CD4-positive, alpha-beta T cell treated with Interferon gamma for 1 hour (primary cell): ENCODE measurements around the gene ERC2.

Source experiments
- DNase-seq: peaks from one replicate; pipeline ENCODE4 v3.0.0-alpha.2; 2020

ERC2 gene

DNA sequence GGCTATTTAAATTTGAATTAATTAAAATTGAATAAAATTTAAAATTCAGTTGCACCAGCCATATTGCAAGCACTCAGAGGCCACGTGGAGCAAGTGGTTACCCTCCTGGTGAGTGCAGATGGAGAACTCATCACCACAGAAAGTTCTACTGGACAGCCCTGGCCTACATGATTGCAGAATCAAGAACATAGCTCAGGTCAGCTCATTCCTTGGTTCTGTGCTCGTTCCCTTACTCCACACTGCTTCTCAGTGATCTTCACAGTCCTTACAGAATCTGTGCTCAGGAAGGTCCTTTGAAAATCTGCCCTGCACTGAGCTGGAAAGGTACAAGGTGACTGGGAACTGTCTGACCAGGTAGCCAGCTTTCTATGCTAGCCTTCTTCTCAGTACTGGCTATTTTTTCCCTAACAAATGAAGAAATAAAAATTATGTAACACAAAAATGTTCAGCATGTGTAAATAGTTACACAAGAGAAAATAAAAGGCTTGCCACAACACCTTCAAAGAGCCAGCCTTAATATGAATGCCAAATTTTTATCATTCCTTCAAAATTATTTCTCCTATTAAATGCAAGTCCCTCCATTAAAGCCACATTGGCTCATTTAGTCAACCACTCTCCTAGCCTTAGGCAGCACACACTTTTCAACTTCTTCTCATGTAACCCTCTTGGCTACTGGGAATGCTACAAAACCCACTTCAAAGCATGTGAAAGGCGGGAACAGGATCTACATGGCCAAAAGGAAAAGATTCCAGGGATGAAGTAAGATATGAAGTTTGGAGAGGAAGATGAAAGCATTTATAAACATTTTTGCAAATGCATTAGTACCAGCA lies 654.8 kb downstream of the ERC2 start:
- DNase-seq = no peak

DNA sequence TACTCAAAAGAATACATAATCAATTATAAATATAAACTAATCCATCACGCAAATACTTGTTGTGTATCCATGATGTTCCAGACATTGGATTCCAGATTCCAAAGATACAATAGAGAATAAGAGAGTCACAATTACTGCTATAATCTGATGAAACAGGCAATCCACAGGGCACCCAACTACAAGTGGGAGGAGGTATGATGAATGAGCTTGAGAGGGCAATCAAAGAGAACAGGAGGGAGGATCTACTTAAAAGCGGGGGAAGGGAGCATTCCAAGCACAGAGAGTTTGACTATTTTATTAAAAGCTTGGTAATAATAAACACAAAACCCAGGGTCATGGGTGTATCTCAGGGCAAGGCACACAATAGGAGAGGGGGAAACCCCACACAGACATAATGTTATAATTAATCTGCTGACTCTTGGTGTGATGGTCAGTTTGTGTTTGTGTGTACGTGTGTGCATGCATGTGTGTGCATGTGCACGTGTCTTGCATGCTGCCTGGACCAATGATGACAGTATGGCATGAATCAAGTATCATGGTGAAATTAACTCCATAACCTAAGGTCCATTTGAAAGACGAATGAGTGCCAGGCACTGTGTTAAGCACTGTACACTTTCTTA lies 655.8 kb downstream of the ERC2 start:
- no peak for DNase-seq

DNA sequence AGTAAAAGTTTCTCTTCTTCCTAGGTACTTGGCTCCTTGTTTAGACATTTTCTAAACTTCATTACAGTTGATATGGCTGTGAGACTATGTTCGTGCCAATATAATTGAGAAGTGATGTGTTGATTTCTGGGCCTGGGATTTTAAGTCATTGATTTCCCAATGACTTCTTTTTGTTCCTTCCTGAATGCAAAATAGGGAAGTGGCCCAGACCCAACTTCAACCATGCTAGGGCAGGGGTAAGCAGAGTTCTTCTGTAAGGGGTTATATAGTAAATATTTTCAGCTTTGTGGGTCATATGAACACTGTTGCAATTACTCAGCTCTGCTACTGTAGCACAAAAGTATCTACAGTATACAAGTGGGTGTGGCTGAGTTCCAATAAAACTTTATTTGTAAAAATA lies 661.1 kb downstream of the ERC2 start:
- DNase-seq = no peak

DNA sequence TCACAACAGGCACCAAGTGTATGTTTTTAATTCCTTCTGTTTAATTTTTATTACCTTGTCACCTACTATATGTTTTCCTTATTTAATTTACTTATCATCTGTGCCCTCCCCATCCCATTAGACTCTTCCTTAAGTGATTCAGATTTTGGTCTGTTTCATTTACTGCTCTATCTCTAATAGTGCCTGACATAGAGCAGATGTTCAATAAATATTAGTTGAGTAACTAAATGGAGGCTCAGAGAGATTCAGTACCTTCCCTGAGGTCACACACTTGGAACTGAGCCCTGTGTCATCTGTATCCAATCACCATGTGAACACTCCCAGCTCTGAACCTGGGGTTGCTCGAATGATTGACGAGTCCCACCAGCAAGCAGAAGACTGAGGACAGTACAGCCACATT lies 663.1 kb downstream of the ERC2 start:
- no peak for DNase-seq

DNA sequence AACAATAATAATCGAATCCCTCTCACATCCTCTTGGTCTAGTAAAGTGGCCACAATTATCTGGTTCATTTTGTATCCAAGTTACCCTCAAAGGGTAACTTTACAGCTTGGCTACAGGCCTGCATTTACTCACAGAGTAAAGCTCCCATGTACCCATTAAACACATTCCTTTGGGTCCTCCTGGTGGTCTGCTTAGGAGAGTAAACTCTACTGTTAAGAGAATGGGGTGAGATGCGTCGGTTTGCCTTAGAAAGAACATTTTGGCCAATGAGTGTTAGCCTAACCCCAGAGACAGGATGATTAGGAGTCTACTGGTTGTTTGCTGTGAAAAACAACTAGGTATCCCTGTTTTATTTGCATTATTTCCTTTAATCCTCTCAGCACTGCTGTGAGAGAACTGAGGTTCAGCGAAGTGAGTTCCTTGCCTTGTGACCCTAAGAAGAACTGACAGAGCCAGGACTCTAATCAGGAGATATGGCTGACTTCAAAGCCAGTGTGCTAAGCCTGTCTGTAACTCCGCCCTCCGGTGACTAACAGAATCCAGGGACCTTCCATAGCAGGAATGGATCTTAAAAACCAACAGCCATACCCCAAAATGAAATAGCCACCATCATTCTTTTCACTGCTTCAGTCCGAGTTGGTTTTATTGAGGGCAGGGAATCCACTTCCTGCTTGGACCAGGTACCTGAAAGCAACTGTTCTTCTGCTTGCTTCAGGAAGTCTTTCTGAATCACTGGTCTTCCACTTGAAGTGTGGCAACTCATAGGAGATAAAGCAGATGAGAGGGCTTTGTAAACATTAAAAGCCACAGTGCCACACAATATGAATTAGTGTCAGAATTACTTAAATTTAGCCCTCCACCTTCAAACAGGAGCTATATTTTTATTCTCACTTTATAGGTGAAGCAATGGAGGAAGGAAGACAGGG lies 663.8 kb downstream of the ERC2 start:
- no peak for DNase-seq

DNA sequence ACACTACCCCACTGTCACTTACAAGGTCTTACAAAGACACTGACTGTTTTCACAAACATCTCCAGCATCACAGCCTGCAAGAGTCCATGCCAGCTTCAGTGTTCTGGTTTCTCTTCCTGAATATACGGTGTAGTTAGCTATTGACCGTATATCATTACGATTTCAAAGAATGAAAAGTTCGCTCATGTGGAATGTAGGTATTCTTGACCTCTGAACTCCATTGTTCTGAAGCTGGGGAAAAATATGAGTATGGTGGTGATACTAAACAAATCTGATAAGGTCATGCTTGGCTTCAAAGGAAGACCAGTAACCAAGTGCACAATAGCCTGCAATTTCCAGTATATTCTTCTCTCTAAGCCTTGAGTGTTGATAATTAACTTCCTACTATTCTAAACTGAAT lies 665.5 kb downstream of the ERC2 start:
- no peak for DNase-seq

DNA sequence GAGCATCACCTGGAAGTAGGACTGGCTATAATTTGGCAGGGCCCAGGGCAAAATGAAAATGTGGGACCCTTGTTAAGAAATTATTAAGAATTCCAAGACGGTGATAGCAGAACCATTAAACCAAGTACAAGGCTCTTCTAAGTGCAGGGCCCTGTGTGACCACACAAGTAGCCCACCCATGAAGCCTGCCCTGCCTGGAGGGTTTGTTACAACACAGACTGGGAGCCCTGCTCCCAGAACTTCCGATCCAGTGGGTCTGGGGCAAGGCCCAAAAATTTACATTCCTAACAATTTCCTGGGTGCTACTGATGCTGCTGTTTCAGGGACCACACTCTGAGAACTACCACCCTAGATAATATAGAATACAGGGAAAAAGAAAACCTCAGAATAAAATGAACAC lies 666.6 kb downstream of the ERC2 start:
- DNase-seq = no peak

DNA sequence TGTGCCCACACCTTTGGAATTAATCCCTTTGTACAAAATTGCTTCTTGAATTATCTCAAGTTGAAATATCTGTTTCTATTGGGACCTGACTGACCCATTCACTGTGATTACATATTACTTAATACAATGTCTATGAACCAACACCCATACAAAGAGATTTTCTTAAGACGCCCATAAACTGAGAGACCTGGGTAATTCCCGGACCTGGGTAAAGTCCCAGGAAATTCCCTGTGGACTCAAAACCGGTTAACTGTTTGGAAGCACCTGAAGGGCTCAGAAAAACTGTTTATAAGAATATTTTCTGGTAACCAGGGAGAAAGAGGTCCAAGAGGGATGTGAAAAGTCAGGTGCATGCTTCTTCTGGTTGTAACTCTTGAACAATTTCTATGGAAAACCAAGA lies 667.2 kb downstream of the ERC2 start:
- DNase-seq = no peak

DNA sequence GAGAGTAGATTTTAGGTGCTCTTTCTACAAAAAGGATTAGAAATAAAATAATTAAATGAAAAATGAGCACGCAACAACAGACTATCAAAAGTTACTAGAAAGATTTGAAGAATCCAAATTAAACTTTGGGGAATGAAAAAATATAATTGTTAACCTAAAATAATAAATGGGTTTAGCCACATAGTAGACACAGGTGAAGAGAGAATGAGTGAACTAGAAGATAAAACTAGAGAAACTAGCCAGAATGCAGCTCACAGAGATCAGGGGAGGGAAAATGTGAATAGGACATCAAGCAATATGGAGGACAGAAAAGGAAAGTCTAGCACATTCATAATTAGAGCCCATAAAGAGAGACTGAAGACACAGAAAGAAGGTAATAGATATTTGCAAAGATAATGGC lies 670.5 kb downstream of the ERC2 start:
- DNase-seq = no peak

DNA sequence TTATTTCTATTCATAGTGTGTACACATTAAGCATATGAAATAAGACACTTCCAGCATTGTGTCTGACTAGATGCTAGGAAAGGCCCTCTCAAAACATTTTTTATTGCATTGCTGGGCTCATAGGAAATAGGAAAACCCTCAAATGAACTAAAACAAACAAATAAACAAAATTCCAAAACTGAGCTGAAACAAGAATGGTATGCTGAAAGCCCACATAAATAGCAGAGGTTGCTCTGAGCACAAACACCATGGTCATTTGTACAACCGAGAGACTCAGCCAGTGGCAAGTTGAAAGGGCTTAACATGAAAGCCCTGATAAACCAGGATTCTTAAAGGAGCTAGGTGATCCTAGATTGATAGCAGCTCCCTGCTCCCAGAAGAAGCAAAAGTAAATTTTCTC lies 671.2 kb downstream of the ERC2 start:
- no peak for DNase-seq

DNA sequence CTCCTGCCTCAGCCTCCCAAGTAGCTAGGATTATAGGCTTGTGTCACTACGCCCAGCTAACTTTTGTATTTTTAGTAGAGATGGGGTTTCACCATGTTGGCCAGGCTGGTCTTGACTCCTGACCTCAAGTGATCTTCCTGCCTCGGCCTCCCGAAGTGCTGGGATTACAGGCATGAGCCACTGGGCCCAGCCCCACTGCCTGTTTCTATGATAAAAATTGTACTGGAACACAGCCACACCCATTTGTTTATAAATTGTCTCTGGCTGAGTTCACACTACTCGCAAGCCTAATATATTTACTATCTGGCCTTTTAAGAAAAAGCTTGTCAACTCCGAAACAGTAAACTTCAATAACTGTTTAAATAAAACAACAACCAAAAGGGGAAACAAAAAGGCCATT lies 671.7 kb downstream of the ERC2 start:
- DNase-seq = no peak

DNA sequence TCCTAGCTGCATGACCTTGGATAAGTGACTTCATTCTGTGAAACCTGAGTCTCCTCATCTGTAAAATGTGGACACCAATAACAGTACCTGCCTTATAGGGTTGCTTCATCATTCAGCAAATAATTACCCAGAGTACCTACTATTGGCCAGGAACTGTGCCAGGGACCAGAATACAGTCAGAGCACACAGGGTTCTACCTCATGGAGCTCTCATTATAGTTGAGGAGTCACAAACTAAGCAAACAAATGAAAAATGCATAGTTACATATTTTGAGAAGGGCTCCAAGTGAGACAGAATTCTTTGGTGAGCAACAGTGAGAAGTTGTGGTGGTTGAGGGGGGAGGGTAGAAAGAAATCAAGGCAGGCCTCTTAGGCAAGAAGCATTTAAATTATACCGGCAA lies 672.5 kb downstream of the ERC2 start:
- no peak for DNase-seq

DNA sequence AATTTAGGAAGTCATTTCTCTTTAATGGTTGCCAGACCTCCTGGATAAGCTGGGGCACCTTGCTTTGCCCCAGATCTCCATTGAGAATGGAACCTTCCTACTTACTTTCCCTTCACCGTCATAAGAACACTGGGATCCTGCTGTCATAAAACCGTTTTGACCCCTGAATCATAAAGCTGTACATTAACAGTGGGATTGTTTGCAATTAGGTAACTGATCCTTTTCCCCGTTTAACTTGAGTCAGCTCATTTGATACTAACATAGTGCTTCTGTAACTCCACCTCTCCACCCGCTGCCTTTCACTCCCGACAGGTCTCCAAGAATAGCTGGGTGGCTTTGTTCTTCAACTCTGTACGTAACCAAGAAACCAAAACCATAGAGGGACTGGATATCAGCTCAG lies 673.0 kb downstream of the ERC2 start:
- no peak for DNase-seq

DNA sequence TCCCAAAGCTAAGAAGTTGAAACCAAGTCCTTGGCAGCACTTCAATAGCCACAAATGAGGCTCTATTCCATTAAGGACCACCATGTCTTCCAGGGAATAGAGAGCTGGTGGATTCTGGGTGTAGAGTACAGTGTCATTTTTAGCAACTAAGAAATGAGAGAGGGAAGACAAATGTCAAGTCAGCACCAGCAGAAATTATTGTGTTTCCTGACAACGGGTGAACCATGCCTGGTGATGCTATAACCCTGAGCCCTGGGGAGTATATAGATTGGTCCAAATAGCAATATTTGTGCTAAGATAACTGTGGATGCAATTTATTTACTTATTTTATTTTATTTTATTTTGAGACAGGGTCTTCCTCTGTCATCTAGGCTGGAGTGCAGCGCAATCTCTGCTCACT lies 675.5 kb downstream of the ERC2 start:
- no peak for DNase-seq

DNA sequence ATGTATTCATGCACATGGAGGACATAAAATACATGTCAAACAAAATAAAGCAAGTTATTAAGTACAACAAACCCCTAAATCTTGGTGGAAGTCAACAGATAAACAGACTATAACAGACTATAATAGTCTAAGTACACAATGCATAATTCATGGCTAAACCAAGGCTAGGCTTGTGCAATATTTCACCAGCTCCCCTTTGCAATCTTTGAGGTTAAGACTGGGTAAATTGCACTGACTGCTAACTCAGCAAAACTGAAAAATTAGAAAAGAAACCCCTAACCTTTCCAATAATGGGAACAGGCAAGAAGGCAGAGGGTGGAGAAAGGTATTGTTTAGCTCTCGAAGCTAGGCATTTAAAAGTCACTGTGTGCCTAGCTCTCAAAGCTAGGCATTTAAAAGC lies 676.3 kb downstream of the ERC2 start:
- DNase-seq = no peak

DNA sequence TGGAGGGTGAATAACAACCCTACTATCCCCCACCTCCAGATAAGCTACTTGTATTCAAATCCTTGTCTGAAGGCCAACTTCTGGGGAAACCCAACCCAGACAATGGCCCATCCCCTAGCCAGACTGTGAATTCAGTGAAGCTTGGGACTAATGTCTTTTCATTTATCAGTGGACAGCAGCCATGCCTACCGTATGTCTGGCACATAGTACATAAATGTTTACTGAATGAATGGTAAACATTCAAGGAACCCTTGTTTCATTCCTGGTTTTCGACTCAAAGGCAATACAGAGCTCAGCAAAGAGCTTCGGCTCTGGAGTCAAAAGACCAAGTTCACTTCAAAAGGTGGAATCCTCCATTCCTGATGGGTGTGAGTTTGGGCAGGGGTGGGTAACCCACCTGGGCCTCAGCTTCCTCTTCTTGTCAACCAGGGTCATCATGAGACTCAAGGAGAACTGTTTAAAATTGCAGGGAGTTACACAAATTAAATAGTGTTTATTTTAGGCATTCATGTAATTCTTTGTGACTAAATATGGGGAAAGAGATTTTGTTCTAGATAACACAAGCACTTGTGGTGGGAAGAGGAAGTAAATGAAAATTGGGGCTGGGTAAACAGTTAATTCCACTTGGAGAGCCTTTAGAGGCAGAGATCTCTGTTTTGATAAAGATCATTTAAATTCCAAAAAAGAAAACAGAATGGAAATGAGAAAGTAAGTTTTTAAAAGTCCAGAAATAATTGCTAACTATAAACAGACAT lies 677.5 kb downstream of the ERC2 start:
- no peak for DNase-seq

DNA sequence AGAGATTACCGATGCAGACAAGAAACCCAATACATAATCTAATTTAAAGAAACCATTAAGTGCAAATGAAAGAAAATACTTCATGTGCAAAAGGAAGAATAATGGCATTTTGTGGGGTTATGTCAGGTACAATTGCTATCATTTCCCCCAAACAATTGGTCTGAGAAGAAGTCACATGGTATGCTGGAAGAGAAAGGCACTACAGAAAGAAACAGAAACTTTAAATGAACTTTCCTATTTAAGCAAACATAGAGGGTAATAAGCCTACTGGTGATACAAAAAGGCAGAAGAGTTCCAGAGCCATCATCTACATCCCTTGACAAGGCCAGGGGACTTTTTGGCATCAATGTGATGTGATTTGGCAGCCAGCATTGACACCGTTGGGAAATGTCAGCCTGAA lies 678.8 kb downstream of the ERC2 start:
- DNase-seq = no peak

DNA sequence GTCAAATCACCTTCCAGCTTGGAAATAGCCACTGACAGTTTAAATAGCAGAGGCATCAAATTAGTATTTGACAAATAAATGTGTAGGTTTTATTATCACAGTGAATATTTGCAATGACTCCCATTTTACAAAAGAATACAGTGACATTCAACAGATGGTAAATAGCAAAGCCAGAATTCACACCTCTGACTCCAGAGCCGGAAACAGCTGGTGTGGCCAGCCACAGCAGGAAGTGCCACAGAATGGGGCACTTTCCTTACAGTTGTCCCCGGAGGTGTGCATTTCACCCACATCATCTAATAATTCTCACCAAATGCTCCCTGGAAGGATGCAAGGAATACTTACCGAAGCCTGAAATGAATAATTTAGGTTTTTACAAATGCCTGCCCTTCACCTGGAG lies 685.5 kb downstream of the ERC2 start:
- DNase-seq = no peak

DNA sequence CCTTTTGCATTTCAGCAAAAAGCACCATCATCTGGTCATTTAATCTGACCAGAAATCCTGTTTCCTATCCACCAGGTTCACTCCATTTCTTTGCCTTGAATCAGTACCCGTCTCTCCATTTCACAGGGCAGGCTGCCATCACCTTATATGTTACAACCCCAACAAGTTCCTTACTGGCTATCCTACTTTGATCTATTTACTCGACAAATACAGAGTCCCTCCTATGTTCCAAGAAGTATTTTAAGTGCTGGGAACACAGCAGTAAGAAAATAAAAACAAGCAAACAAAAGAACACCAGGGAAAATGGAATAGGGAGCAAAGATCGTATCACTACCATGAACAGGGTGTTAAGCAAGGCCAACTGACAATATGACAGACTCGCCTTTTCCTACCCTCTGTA lies 685.9 kb downstream of the ERC2 start:
- no peak for DNase-seq

DNA sequence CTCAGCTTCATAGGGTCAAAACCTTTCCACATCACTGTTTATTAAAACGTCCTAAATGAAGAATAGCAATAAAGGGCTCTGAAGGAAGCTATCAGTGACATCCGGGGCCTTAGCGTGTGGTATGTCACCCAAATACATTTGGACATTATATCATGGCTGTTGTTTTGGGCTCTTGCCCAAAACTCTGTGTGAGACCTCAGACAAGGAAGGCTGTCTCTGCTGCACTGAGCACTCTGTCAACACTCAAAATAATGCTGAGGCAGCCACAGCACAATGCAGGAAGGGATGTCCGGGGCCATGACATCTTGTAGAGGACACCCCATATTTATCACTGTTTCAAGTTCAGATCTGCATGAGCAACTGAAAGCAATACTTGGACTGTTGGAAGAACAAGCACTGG lies 687.4 kb downstream of the ERC2 start:
- DNase-seq = no peak

DNA sequence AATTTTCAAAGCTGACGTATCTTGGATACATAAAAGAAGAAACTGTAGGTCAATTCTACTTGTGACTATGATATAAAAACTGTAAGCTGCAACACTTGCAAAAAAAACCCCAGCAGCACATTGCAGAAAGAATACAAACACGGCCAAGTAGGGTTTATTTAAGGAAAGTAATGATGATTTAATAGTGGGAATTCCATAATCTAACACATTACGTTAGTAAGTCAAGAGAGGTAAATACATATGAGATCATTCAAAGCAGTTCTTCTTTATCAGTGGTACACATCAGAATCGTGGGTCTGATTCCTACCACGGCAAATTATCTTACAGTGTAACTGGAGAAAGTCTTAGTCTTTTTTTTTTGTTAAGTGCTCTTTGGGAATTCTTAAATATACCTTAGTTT lies 688.7 kb downstream of the ERC2 start:
- no peak for DNase-seq

DNA sequence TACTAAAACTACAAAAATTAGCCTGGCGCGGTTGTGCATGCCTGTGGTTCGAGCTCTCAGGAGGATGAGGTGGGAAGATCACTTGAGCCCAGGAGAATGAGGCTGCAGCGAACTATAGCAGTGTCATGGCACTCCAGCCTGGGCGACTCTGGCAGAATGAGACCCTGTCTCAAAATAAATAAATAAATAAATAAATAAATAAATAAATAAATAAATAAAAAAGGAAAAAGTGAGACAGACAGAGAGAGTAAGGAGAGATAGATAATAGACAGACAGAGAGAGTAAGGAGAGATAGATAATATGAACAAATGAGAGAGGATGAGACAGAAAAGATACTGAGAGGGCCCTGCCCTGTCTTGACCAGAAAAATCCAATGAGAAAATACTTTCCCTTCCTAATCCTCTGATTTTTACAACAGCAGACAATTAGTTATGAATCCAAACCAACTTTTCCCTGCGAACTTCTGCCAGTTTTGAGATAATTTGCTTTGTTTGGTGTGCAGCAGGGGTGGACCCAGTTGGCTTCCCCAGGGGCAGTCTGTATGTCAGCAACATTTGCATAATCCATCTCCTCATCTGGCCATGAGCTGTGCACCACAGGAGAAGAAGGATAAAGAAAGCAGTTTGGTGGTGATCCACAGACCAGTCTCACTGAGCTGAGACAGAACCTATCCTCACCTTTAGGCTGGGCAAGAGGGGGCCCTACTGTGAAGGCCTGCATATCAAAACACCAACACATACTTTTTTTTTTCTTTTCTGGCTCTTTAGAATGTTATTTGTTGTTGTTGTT lies 692.7 kb downstream of the ERC2 start:
- no peak for DNase-seq
